CD14-positive monocyte (primary cell): ENCODE results near the gene MRPS6. TPM values are rescaled to one million over a fixed set of nuclear protein-coding genes. Genes with fewer than 3 reads are reported as not detected.

Experiments used
- DNase-seq, 3 donors: peaks; one replicate each; pipeline ENCODE4 v3.0.0-alpha.2; 2011 to 2022
- H2AFZ ChIP-seq: 2 replicates; pipeline ENCODE4 v1.6.0; 2012; ENCODE audit warnings: mild to moderate bottlenecking, low read depth, low read length, inconsistent platforms; ENCODE audit not compliant: insufficient read depth, poor library complexity, severe bottlenecking
- H3K27ac ChIP-seq, 2 donors: 1 replicate in 1 of 2; 2 replicates in 1 of 2; pipeline ENCODE4 v1.5.1; 2012 to 2013; ENCODE audit warnings: low read length in 2 of 2, control low read depth in 1 of 2, inconsistent platforms in 1 of 2, low read depth in 1 of 2, mild to moderate bottlenecking in 1 of 2
- H3K27me3 ChIP-seq, 2 donors: one replicate each; pipeline versions ENCODE4 v1.6.0 to v1.6.1; 2011 to 2013; ENCODE audit warnings: low read length in 2 of 2; ENCODE audit not compliant: control insufficient read depth in 2 of 2, insufficient read depth in 2 of 2
- H3K36me3 ChIP-seq, 2 donors: replicated peaks in 1 of 2; 1 replicate in 1 of 2; 2 replicates in 1 of 2; pipeline versions ENCODE4 v1.5.1 to v1.6.1; 2012 to 2013; ENCODE audit warnings: low read length in 2 of 2, control low read depth in 1 of 2, inconsistent platforms in 1 of 2, mild to moderate bottlenecking in 1 of 2; ENCODE audit not compliant: insufficient read depth in 2 of 2, control insufficient read depth in 1 of 2
- H3K4me1 ChIP-seq, 2 donors: 1 replicate in 1 of 2; 2 replicates in 1 of 2; pipeline versions ENCODE4 v1.5.1 to v1.6.1; 2012 to 2013; ENCODE audit warnings: low read length in 2 of 2, control low read depth in 1 of 2, inconsistent platforms in 1 of 2, mild to moderate bottlenecking in 1 of 2, moderate library complexity in 1 of 2; ENCODE audit not compliant: insufficient read depth in 2 of 2, control insufficient read depth in 1 of 2
- H3K4me2 ChIP-seq: replicated peaks from 2 replicates; pipeline ENCODE3; 2012; ENCODE audit warnings: low read length, moderate library complexity, mild to moderate bottlenecking; ENCODE audit not compliant: poor library complexity, severe bottlenecking; ENCODE audit errors: extremely low read depth
- H3K4me3 ChIP-seq, 3 experiments: fragments of 200-600 bp in 1 of 3; sonication (generic) in 1 of 3; replicated peaks in 1 of 3; 1 replicate in 2 of 3; 2 replicates in 1 of 3; pipeline ENCODE4 v1.5.1; 2011 to 2013; ENCODE audit warnings: low read length in 3 of 3, mild to moderate bottlenecking in 3 of 3, control low read depth in 2 of 3, low read depth in 2 of 3, inconsistent platforms in 1 of 3, moderate library complexity in 1 of 3
- H3K79me2 ChIP-seq: 2 replicates; pipeline ENCODE4 v1.6.0; 2012; ENCODE audit warnings: mild to moderate bottlenecking, control low read depth, inconsistent platforms, low read length, moderate library complexity; ENCODE audit not compliant: insufficient read depth
- H3K9ac ChIP-seq: 2 replicates; pipeline ENCODE4 v1.6.0; 2017; ENCODE audit warnings: low read length, mild to moderate bottlenecking; ENCODE audit not compliant: insufficient read depth, poor library complexity, severe bottlenecking
- H3K9me3 ChIP-seq, 2 donors: replicated peaks in 1 of 2; 1 replicate in 1 of 2; 2 replicates in 1 of 2; pipeline versions ENCODE4 v1.5.1 to v1.6.1; 2012 to 2013; ENCODE audit warnings: low read length in 2 of 2, control low read depth in 1 of 2; ENCODE audit not compliant: control insufficient read depth in 1 of 2, insufficient read depth in 1 of 2
- H4K20me1 ChIP-seq: 2 replicates; pipeline ENCODE4 v1.6.0; 2012; ENCODE audit warnings: mild to moderate bottlenecking, low read length, control low read depth, moderate library complexity; ENCODE audit not compliant: insufficient read depth
- H3K27ac Mint-ChIP-seq, 7 donors: one replicate each; pipeline ENCODE4 v1.8.0; 2020; ENCODE audit warnings: mild to moderate bottlenecking in 7 of 7, mixed read lengths in 7 of 7, moderate library complexity in 6 of 7, inconsistent platforms in 2 of 7
- H3K27me3 Mint-ChIP-seq, 3 donors: one replicate each; pipeline ENCODE4 v1.8.0; 2021 to 2022; ENCODE audit warnings: low read depth in 3 of 3, mild to moderate bottlenecking in 3 of 3, mixed read lengths in 3 of 3, moderate library complexity in 3 of 3, inconsistent platforms in 1 of 3
- H3K36me3 Mint-ChIP-seq, 2 donors: one replicate each; pipeline ENCODE4 v1.8.0; 2020; ENCODE audit warnings: mixed read lengths in 2 of 2, inconsistent platforms in 1 of 2, mild to moderate bottlenecking in 1 of 2
- H3K4me1 Mint-ChIP-seq: one replicate; pipeline ENCODE4 v1.8.0; 2020; ENCODE audit warnings: mild to moderate bottlenecking, mixed read lengths
- H3K4me3 Mint-ChIP-seq, 2 donors: one replicate each; pipeline ENCODE4 v1.8.0; 2020; ENCODE audit warnings: mild to moderate bottlenecking in 2 of 2, mixed read lengths in 2 of 2, moderate library complexity in 1 of 2
- H3K9me3 Mint-ChIP-seq, 7 donors: one replicate each; pipeline ENCODE4 v1.8.0; 2020 to 2022; ENCODE audit warnings: mixed read lengths in 7 of 7, mild to moderate bottlenecking in 6 of 7, moderate library complexity in 6 of 7, inconsistent platforms in 2 of 7
- WGBS: methylation state at CpG from one replicate; pipeline ENCODE4 v1.1.5; 2013; ENCODE audit warnings: missing lambda C conversion rate; ENCODE audit not compliant: insufficient coverage; 5-methylcytosine and 5-hydroxymethylcytosine counted together
- intact Hi-C, 2 donors: fragments of 100-400 bp; cut with micrococcal nuclease; formaldehyde crosslinking; loops; one replicate each; pipeline versions ENCODE4 v1.15.0 to v1.15.1; 2023
- polyA plus RNA-seq, 3 donors: library from polyadenylated mRNA; depleted of rRNA in 1 of 3; unstranded in 2 of 3; stranded (reverse) in 1 of 3; fragments of 300-500 nt in 2 of 3; fragments of >200 nt in 1 of 3; fragmentation: Illumina TruSeq in 2 of 3; gene quantifications; 1 replicate in 2 of 3; 2 replicates in 1 of 3; pipeline ENCODE4 v1.2.3, GENCODE V29; 2012 to 2021
- TF ChIP-seq, protein P1 (sequence below): fragments of 200-600 bp; IDR thresholded peaks from one replicate; pipeline ENCODE4 v1.8.0; 2022; ENCODE audit warnings: antibody characterized with exemption, mild to moderate bottlenecking

MRPS6 gene
- polyA plus RNA-seq, 3 donors = 29.8 to 124 (median 101) TPM

DNA sequence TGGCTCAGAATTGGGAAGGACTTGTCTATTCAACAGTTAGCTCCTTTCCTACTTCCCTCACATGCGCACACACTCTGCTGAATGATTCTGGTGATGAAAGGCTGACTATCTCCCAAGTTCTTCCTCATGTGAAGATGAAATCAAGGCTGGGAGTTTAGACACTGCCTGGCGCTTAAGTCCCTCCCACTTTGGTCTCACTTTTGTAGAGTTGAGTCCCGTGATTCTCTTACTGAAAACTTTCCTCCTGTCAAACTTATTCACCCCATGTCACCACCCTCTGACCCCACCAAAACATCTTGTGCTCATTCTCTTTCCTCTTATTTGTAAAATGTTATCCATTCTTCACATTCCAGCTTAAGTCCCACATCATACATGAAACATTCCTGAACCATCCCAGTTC, 8.4 kb upstream of the MRPS6 start:
- no peak for DNase-seq
- peaks cover 3% of the 10 kb centered on the region for H3K4me1 Mint-ChIP-seq
- no peak overlapping the region for H3K27ac ChIP-seq
- H3K27ac Mint-ChIP-seq = no peak overlapping the region
- H3K27me3 Mint-ChIP-seq = peaks cover 2 to 6% (median 5%) of the 10 kb centered on the region in 3 donors
- no peaks in the 10 kb centered on the region for H3K4me1 ChIP-seq
- TF ChIP-seq, protein P1, sequence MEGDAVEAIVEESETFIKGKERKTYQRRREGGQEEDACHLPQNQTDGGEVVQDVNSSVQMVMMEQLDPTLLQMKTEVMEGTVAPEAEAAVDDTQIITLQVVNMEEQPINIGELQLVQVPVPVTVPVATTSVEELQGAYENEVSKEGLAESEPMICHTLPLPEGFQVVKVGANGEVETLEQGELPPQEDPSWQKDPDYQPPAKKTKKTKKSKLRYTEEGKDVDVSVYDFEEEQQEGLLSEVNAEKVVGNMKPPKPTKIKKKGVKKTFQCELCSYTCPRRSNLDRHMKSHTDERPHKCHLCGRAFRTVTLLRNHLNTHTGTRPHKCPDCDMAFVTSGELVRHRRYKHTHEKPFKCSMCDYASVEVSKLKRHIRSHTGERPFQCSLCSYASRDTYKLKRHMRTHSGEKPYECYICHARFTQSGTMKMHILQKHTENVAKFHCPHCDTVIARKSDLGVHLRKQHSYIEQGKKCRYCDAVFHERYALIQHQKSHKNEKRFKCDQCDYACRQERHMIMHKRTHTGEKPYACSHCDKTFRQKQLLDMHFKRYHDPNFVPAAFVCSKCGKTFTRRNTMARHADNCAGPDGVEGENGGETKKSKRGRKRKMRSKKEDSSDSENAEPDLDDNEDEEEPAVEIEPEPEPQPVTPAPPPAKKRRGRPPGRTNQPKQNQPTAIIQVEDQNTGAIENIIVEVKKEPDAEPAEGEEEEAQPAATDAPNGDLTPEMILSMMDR = no peak
- intact Hi-C loops = no loop called here
- no peak overlapping the region for H3K4me2 ChIP-seq
- H3K36me3 Mint-ChIP-seq = no peaks in the 10 kb centered on the region
- H3K27me3 ChIP-seq = no peaks in the 10 kb centered on the region
- H3K9me3 ChIP-seq = peaks cover 0 to 4% of the 10 kb centered on the region in 2 donors
- WGBS = no CpG with 5 or more reads among the region's 3 CpGs
- no peak overlapping the region for H3K9ac ChIP-seq
- no peak overlapping the region for H2AFZ ChIP-seq
- H3K4me3 ChIP-seq = no peak overlapping the region
- H3K9me3 Mint-ChIP-seq = peaks cover 0 to 4% (median 0%) of the 10 kb centered on the region in 7 donors
- no peaks in the 10 kb centered on the region for H4K20me1 ChIP-seq
- no peak overlapping the region for H3K4me3 Mint-ChIP-seq
- H3K36me3 ChIP-seq = no peaks in the 10 kb centered on the region
- no peaks in the 10 kb centered on the region for H3K79me2 ChIP-seq

DNA sequence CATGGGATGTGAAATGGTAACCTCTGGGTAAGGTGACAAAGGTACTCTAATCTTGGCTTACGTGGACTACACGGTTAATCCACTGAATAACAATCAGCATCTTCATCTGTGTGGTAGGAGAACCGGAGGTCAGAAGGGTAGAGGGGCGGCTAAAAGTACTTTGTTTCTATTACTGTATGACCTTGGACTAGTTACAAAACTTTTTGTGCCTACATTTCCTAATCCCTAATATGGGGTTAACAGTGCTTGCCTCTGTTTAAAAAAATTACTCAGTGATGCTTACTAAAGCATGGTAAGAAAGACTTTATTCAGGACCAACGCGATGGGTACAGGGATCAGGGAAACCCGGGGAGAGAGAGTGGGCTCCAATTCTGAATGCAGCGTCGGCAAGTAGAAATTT, 1.7 kb upstream of the MRPS6 start:
- Mint-ChIP-seq H3K4me3 (no peak overlapping the region), H3K36me3 (peaks cover 11 to 12% of the 10 kb centered on the region in 2 donors), H3K9me3 (peaks cover 0 to 1% (median 0%) of the 10 kb centered on the region in 7 donors), H3K27me3 (peaks cover 3 to 5% (median 5%) of the 10 kb centered on the region in 3 donors), H3K27ac (no peak overlapping the region), H3K4me1 (peaks cover 26% of the 10 kb centered on the region)
- DNase-seq = no peak
- Histone ChIP-seq H4K20me1 (peaks cover 26% of the 10 kb centered on the region), H3K4me1 (peaks cover 25 to 30% of the 10 kb centered on the region in 2 donors), H3K9me3 (no peaks in the 10 kb centered on the region), H3K4me2 (no peak overlapping the region), H3K27ac (no peak overlapping the region), H3K79me2 (peaks cover 22% of the 10 kb centered on the region), H3K9ac (no peak overlapping the region), H2AFZ (no peak overlapping the region), H3K36me3 (no peaks in the 10 kb centered on the region), H3K4me3 (no peak overlapping the region), H3K27me3 (no peaks in the 10 kb centered on the region)
- TF ChIP-seq, protein P1 = no peak
- WGBS = 97% methylated on average over 5 of the region's 9 CpGs
- intact Hi-C loops = loop anchor here (2.0 to 5.0 kb wide), 3 partner anchors 49 to 149 kb away; no protein-coding TSS in a partner anchor
